Spleen (tissue), 11 donors: ENCODE data around the gene E2F7. TPM values are rescaled to one million over a fixed set of nuclear protein-coding genes. Genes with fewer than 3 reads are reported as not detected.
"Not testable (repeated sequence)": the region's sequence is repeated elsewhere in the genome, so short reads cannot be mapped to it uniquely, and the experiment has no call there.

Source experiments
- DNase-seq: peaks from one replicate; pipeline ENCODE4 v3.0.0-alpha.2; 2020
- H3K27ac ChIP-seq, 8 donors: fragments of 200-600 bp; sonication (generic) in 7 of 8; 1 replicate in 4 of 8; 2 replicates in 4 of 8; pipeline versions ENCODE4 v1.5.0 to v1.8.0; 2016 to 2021; ENCODE audit warnings: inconsistent platforms in 4 of 8, mild to moderate bottlenecking in 4 of 8, moderate library complexity in 1 of 8
- H3K27me3 ChIP-seq, 7 donors: fragments of 200-600 bp; sonication (generic) in 6 of 7; replicated peaks in 1 of 7; 1 replicate in 4 of 7; 2 replicates in 3 of 7; pipeline versions ENCODE4 v1.5.0 to v1.8.0; 2016 to 2021; ENCODE audit warnings: inconsistent platforms in 3 of 7, mild to moderate bottlenecking in 1 of 7
- H3K36me3 ChIP-seq, 6 donors: fragments of 200-600 bp; sonication (generic) in 5 of 6; 1 replicate in 4 of 6; 2 replicates in 2 of 6; pipeline versions ENCODE4 v1.5.0 to v1.8.0; 2016 to 2021; ENCODE audit warnings: inconsistent platforms in 2 of 6
- H3K4me1 ChIP-seq, 6 donors: fragments of 200-600 bp; sonication (generic) in 5 of 6; 1 replicate in 3 of 6; 2 replicates in 3 of 6; pipeline versions ENCODE4 v1.5.0 to v1.8.0; 2016 to 2021; ENCODE audit warnings: inconsistent platforms in 3 of 6
- H3K4me3 ChIP-seq, 8 donors: fragments of 200-600 bp; sonication (generic) in 7 of 8; 1 replicate in 4 of 8; 2 replicates in 4 of 8; pipeline versions ENCODE4 v1.5.0 to v1.8.0; 2016 to 2021; ENCODE audit warnings: inconsistent platforms in 4 of 8, mild to moderate bottlenecking in 4 of 8, moderate library complexity in 2 of 8
- H3K9me3 ChIP-seq, 8 donors: fragments of 200-600 bp; sonication (generic) in 7 of 8; 1 replicate in 4 of 8; 2 replicates in 4 of 8; pipeline versions ENCODE4 v1.5.0 to v1.8.0; 2016 to 2021; ENCODE audit warnings: inconsistent platforms in 4 of 8
- CTCF ChIP-seq, 11 experiments: fragments of 200-600 bp in 7 of 11; fragments of 450-650 bp in 4 of 11; sonication (generic) in 4 of 11; IDR thresholded peaks in 8 of 11; conservative IDR thresholded peaks in 3 of 11; 1 replicate in 7 of 11; 2 replicates in 4 of 11; pipeline versions ENCODE4 v1.4.0 to v1.8.0; 2016 to 2021; ENCODE audit warnings: antibody characterized with exemption in 11 of 11, inconsistent platforms in 4 of 11, mild to moderate bottlenecking in 1 of 11
- POLR2A ChIP-seq, 3 donors: fragments of 450-650 bp; IDR thresholded peaks; one replicate each; pipeline ENCODE4 v1.5.1; 2017; ENCODE audit warnings: antibody characterized with exemption in 3 of 3, mild to moderate bottlenecking in 1 of 3
- POLR2AphosphoS5 ChIP-seq, 3 donors: sonication (generic); formaldehyde crosslinking; IDR thresholded peaks; one replicate each; pipeline ENCODE4 v1.5.1; 2017; ENCODE audit warnings: antibody characterized with exemption in 3 of 3
- WGBS, 5 donors: extraction: QIAGEN DNeasy Blood & Tissue Kit in 3 of 5; methylation state at CpG; one replicate each; pipeline versions ENCODE4 v1.1.5 to v1.1.7; 2013 to 2018; 5-methylcytosine and 5-hydroxymethylcytosine counted together
- intact Hi-C: fragments of 100-400 bp; cut with DNase I; formaldehyde crosslinking; loops from one replicate; pipeline ENCODE4 v1.15.0; 2023; ENCODE audit warnings: low total_unique reads
- polyA plus RNA-seq, 3 donors: library from polyadenylated mRNA; stranded (reverse); fragments of 200-250 nt; gene quantifications; one replicate each; pipeline ENCODE4 v1.2.1, GENCODE V29; 2013
- total RNA-seq, 7 donors: library from RNA; depleted of rRNA in 3 of 7; stranded (reverse); fragments of >200 nt in 3 of 7; fragmentation: NEBNext Ultra II Directional in 4 of 7; extraction: Animal tissue kit (Norgen Biotek cat#: 25700) in 4 of 7; gene quantifications; one replicate each; pipeline versions ENCODE4 v1.1.0 to v1.2.1, GENCODE V29; 2016 to 2021
- donor health status: healthy with polysubstance abuse.
- donor health status: DM: no; HTN: no; CAD: no; lungs with moderate emphysema.
- donor health status: DM: no; HTN: no; CAD: no.
- donor health status: Bipolar disorder and iron deficiency.
- donor health status: healthy.
- donor health status: DM: no; HTN: no; CAD: no.
- donor health status: DM: yes; HTN: yes; CAD: no.

E2F7 gene
- total and polyA plus RNA-seq, 10 donors: 0.09 to 2.2 (median 0.95) TPM

GRCh38 chr12:77099799-77100198, 34.4 kb upstream of the E2F7 start:
- WGBS, 5 donors: 86 to 92% (median 91%) methylated on average over 2 of the region's 2 CpGs
- no peak for DNase-seq
- intact Hi-C loops: no loop called here

GRCh38 chr12:77097846-77098245, 32.5 kb upstream of the E2F7 start:
- Histone ChIP-seq H3K4me3 (no peak overlapping the region), H3K4me1 (no peaks in the 10 kb centered on the region), H3K36me3 (no peaks in the 10 kb centered on the region), H3K27me3 (no peaks in the 10 kb centered on the region), H3K9me3 (no peaks in the 10 kb centered on the region), H3K27ac (no peak overlapping the region)
- no peak for DNase-seq
- WGBS, 5 donors: 88 to 99% (median 91%) methylated on average over 3 of the region's 3 CpGs
- intact Hi-C loops: no loop called here
- TF ChIP-seq POLR2AphosphoS5 (IDR thresholded peaks at IDR 0.05): no peak
- TF ChIP-seq POLR2A (IDR thresholded peaks at IDR 0.05): no peak
- no peak for TF ChIP-seq CTCF (IDR thresholded peaks at IDR 0.05 in 8 of 11, conservative IDR thresholded peaks at IDR 0.05 in 3 of 11)

More at GRCh38 chr12:77099799-77100198, 34.4 kb upstream of the E2F7 start:
- Histone ChIP-seq H3K9me3 (no peaks in the 10 kb centered on the region), H3K27me3 (no peaks in the 10 kb centered on the region), H3K4me1 (no peaks in the 10 kb centered on the region), H3K36me3 (no peaks in the 10 kb centered on the region), H3K4me3 (no peak overlapping the region), H3K27ac (no peak overlapping the region)
- TF ChIP-seq CTCF (IDR thresholded peaks at IDR 0.05 in 8 of 11, conservative IDR thresholded peaks at IDR 0.05 in 3 of 11) (no peak), POLR2A (IDR thresholded peaks at IDR 0.05) (no peak), POLR2AphosphoS5 (IDR thresholded peaks at IDR 0.05) (no peak)

DNA sequence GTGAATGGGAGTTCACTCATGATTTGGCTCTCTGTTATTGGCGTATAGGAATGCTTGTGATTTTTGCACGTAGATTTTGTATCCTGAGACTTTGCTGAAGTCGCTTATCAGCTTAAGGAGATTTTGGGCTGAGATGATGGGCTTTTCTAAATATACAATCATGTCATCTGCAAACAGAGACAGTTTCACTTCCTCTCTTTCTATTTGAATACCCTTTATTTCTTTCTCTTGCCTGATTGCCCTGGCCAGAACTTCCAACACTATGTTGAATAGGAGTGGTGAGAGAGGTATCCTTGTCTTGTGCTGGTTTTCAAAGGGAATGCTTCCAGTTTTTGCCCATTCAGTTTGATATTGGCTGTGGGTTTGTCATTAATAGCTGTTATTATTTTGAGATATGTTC, 26.9 kb upstream of the E2F7 start:
- WGBS, 5 donors: 49 to 89% (median 62%) methylated on average over 2 to 3 of the region's 3 CpGs
- H3K27me3 ChIP-seq, H3K9me3 ChIP-seq, intact Hi-C loops, H3K36me3 ChIP-seq, H3K27ac ChIP-seq, H3K4me3 ChIP-seq, DNase-seq, H3K4me1 ChIP-seq: not testable (repeated sequence)

- intact Hi-C loops: no loop called here
- 15 to 53% (median 51%) methylated on average over 1 of the region's 1 CpG for WGBS, 5 donors
- Histone ChIP-seq H3K36me3 (no peaks in the 10 kb centered on the region), H3K4me3 (no peak overlapping the region), H3K27ac (no peak overlapping the region), H3K27me3 (no peaks in the 10 kb centered on the region), H3K4me1 (no peaks in the 10 kb centered on the region), H3K9me3 (no peaks in the 10 kb centered on the region)
- no peak for DNase-seq
- TF ChIP-seq POLR2A (IDR thresholded peaks at IDR 0.05) (no peak), CTCF (IDR thresholded peaks at IDR 0.05 in 8 of 11, conservative IDR thresholded peaks at IDR 0.05 in 3 of 11) (no peak), POLR2AphosphoS5 (IDR thresholded peaks at IDR 0.05) (no peak)
These were observed 24.4 kb upstream of the E2F7 start for GRCh38 chr12:77089686-77090220.

- Histone ChIP-seq H3K4me3 (no peak overlapping the region), H3K9me3 (no peaks in the 10 kb centered on the region), H3K36me3 (no peaks in the 10 kb centered on the region), H3K27ac (no peak overlapping the region), H3K4me1 (no peaks in the 10 kb centered on the region), H3K27me3 (no peaks in the 10 kb centered on the region)
- intact Hi-C loops: no loop called here
- no peak for DNase-seq
- no peak for TF ChIP-seq POLR2AphosphoS5 (IDR thresholded peaks at IDR 0.05)
- TF ChIP-seq POLR2A (IDR thresholded peaks at IDR 0.05): no peak
- no peak for TF ChIP-seq CTCF (IDR thresholded peaks at IDR 0.05 in 8 of 11, conservative IDR thresholded peaks at IDR 0.05 in 3 of 11)
- 58 to 75% (median 70%) methylated on average over 4 of the region's 4 CpGs for WGBS, 5 donors
These were observed 22.1 kb upstream of the E2F7 start for GRCh38 chr12:77087427-77087826.
